DND-41 (cell line): ENCODE measurements around the gene CAPRIN2.

Experiments
- ATAC-seq: fragments of 200-7000 bp; cut with Tn5 transposase; 3 replicates; pipeline ENCODE4 v1.9.1; 2021; ENCODE audit warnings: low read depth; ENCODE audit not compliant: insufficient read depth
- DNase-seq: peaks from one replicate; pipeline ENCODE4 v3.0.0-alpha.2; 2020
- H2AFZ ChIP-seq: 2 replicates; pipeline ENCODE4 v1.6.0; 2012; ENCODE audit warnings: low read depth, low read length
- H3K27ac ChIP-seq: 2 replicates; pipeline ENCODE4 v1.5.1; 2012; ENCODE audit warnings: low read length, inconsistent platforms
- H3K27me3 ChIP-seq: fragments of 200-600 bp; sonication (generic); 2 replicates; pipeline ENCODE4 v1.6.0; 2012; ENCODE audit warnings: low read length, mild to moderate bottlenecking, inconsistent platforms; ENCODE audit not compliant: insufficient read depth, poor library complexity
- H3K36me3 ChIP-seq: 2 replicates; pipeline ENCODE4 v1.5.1; 2012; ENCODE audit warnings: low read length, inconsistent platforms; ENCODE audit not compliant: insufficient read depth
- H3K4me1 ChIP-seq: 2 replicates; pipeline ENCODE4 v1.5.1; 2012; ENCODE audit warnings: mild to moderate bottlenecking, low read length; ENCODE audit not compliant: insufficient read depth
- H3K4me2 ChIP-seq: 2 replicates; pipeline ENCODE4 v1.6.0; 2012; ENCODE audit warnings: mild to moderate bottlenecking, moderate library complexity, low read length, inconsistent platforms; ENCODE audit not compliant: insufficient read depth
- H3K4me3 ChIP-seq, 2 experiments: fragments of 200-600 bp in 1 of 2; shearing (Covaris generic) in 1 of 2; 2 replicates each; pipeline ENCODE4 v1.5.1; 2012 to 2016; ENCODE audit warnings: inconsistent platforms in 2 of 2, low read length in 2 of 2, mild to moderate bottlenecking in 2 of 2, low read depth in 1 of 2, moderate library complexity in 1 of 2
- H3K79me2 ChIP-seq: 2 replicates; pipeline ENCODE4 v1.6.0; 2012; ENCODE audit warnings: low read length, inconsistent platforms; ENCODE audit not compliant: insufficient read depth
- H3K9ac ChIP-seq: 2 replicates; pipeline ENCODE4 v1.6.0; 2012; ENCODE audit warnings: low read depth, mild to moderate bottlenecking, inconsistent platforms, low read length, moderate library complexity
- H3K9me3 ChIP-seq: 2 replicates; pipeline ENCODE4 v1.5.1; 2012; ENCODE audit warnings: low read length, moderate library complexity, mild to moderate bottlenecking, inconsistent platforms; ENCODE audit not compliant: insufficient read depth, severe bottlenecking
- H4K20me1 ChIP-seq: 2 replicates; pipeline ENCODE4 v1.6.0; 2012; ENCODE audit warnings: low read length; ENCODE audit not compliant: insufficient read depth
- EZH2 ChIP-seq: IDR thresholded peaks from 3 replicates; pipeline ENCODE4 v1.6.1; 2012; ENCODE audit warnings: borderline replicate concordance, low read depth, mild to moderate bottlenecking, moderate library complexity, low read length, inconsistent platforms; ENCODE audit not compliant: severe bottlenecking
- TF ChIP-seq, protein P1 (sequence below): IDR thresholded peaks from 2 replicates; pipeline ENCODE4 v1.5.1; 2012; ENCODE audit warnings: borderline replicate concordance, low read length, moderate library complexity, mild to moderate bottlenecking; ENCODE audit not compliant: poor library complexity, severe bottlenecking; ENCODE audit errors: extremely low read depth

Gene CAPRIN2

DNA sequence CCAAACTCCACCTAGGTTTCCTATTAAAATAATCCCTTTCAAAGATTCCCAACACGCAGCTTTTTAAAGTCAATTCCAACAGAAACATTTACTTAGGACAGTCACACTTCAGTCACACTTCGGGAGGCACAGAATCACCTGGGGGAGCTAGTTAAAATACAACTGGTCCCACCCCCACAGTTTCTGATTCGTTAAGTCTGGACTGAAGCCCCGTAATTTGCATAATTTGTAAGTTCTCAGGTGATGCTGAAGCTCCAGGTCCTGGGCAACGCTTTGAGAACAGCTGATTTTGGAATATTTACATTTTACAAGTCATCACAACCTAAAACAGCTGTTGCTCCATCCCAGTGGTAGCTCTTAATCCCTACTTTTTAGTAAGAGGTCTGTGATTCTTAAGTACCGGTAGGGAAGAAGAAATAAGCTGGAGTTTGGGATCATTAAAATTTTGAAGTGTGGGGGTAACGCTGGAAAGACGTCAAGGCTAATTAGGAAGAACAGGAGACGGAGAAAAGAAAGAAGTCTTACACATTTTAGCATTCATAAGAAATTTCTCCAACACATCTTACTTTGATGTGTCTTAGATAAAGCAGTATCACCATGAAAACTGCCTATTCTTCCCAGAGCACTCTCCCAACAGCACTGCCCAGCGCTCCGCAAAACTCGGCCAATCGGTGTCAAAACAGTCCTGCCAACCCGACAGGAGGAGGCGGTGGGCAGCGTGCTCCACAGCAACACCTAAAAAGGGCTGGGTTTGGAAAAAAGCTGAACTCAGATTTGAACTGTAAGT lies 60.1 kb downstream of the CAPRIN2 start:
- Histone ChIP-seq H3K27me3 (no peaks in the 10 kb centered on the region), H3K79me2 (peaks cover 65% of the 10 kb centered on the region), H3K4me2 (peak overlapping the region; percentile 76), H3K4me3 (peak overlapping the region; percentile 48 to 76), H2AFZ (peak overlapping the region; percentile 87), H3K9ac (peak overlapping the region; percentile 78), H3K36me3 (peaks cover 4% of the 10 kb centered on the region), H3K9me3 (no peaks in the 10 kb centered on the region), H3K27ac (peak overlapping the region; percentile 71), H3K4me1 (peaks cover 36% of the 10 kb centered on the region), H4K20me1 (peaks cover 12% of the 10 kb centered on the region; the same call in 1 of the 2 replicates)
- ATAC-seq (0 out of 3 replicates have a peak, but pooled peaks have one; percentile 9), DNase-seq (peak; percentile 15)
- TF ChIP-seq, protein P1, sequence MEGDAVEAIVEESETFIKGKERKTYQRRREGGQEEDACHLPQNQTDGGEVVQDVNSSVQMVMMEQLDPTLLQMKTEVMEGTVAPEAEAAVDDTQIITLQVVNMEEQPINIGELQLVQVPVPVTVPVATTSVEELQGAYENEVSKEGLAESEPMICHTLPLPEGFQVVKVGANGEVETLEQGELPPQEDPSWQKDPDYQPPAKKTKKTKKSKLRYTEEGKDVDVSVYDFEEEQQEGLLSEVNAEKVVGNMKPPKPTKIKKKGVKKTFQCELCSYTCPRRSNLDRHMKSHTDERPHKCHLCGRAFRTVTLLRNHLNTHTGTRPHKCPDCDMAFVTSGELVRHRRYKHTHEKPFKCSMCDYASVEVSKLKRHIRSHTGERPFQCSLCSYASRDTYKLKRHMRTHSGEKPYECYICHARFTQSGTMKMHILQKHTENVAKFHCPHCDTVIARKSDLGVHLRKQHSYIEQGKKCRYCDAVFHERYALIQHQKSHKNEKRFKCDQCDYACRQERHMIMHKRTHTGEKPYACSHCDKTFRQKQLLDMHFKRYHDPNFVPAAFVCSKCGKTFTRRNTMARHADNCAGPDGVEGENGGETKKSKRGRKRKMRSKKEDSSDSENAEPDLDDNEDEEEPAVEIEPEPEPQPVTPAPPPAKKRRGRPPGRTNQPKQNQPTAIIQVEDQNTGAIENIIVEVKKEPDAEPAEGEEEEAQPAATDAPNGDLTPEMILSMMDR = no peak
- no peak for TF ChIP-seq EZH2

DNA sequence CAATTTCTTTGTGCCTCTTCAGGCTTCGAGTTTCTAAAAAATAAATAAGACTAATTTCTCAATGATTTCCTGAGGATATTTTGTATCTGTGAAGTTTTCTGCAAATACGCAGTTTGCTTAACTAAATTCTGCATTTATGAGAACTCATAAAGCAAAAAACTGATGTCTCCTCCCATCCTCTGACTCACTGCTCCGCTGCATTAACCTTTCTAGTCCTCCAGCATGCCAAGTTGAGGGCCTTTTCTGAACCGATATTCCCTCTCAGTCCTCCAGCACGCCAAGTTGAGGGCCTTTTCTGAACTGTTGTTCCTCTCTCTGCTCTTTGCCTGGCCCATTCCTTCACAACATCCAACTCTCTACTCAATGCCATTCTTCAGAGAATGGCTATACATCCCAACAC lies 62.3 kb downstream of the CAPRIN2 start:
- no peak for ATAC-seq
- no peak overlapping the region for H3K4me3 ChIP-seq
- TF ChIP-seq EZH2 = no peak
- TF ChIP-seq, protein P1 = no peak
- no peak overlapping the region for H2AFZ ChIP-seq
- no peak overlapping the region for H3K9ac ChIP-seq
- DNase-seq = no peak
- no peaks in the 10 kb centered on the region for H3K9me3 ChIP-seq
- H3K36me3 ChIP-seq = peaks cover 10% of the 10 kb centered on the region
- peaks cover 12% of the 10 kb centered on the region; the same call in 1 of the 2 replicates for H4K20me1 ChIP-seq
- H3K4me2 ChIP-seq = peak overlapping the region; percentile 76; the same call in 1 of the 2 replicates
- no peaks in the 10 kb centered on the region for H3K27me3 ChIP-seq
- peaks cover 36% of the 10 kb centered on the region for H3K4me1 ChIP-seq
- H3K27ac ChIP-seq = no peak overlapping the region
- peaks cover 83% of the 10 kb centered on the region for H3K79me2 ChIP-seq

DNA sequence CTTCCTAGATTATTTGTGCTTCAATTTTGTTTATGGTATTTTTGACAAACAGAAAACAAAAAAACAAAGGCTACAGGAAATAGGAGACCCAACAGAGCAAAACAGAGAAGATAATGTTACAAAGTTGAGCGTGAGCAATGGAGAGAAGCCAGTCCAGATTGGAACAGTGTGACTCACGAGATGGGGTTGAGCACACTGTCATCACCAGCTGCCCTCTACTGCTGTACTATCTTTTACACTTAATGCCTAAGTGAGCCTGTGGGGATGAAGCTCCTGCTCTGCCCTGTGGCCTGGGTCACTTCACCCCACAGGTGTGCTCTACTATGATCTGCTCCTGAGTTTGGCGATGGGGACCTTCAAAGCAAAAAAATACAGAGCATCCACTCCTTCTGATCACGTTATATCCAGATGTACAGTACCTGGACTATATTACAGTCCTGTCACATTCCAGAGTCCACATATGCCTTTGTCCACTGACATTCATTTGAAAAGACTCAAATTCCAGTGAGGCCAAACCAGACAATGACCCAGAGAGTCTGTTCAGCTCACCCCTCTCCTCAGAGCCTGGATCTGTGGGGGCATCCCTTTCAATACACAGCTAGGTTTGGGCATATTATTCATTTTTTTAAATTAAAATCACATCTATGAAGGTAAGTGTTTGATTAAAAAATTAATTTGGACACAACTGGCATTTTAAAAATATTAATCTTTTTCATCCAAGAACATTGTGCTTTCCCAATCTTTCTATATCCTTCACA lies 63.5 kb downstream of the CAPRIN2 start:
- no peak overlapping the region for H3K4me3 ChIP-seq
- no peak overlapping the region for H3K9ac ChIP-seq
- H4K20me1 ChIP-seq = peaks cover 12% of the 10 kb centered on the region; the same call in 1 of the 2 replicates
- peaks cover 88% of the 10 kb centered on the region for H3K79me2 ChIP-seq
- no peak overlapping the region for H2AFZ ChIP-seq
- no peaks in the 10 kb centered on the region for H3K9me3 ChIP-seq
- H3K27me3 ChIP-seq = no peaks in the 10 kb centered on the region
- H3K27ac ChIP-seq = no peak overlapping the region
- TF ChIP-seq EZH2 = no peak
- TF ChIP-seq, protein P1 = no peak
- peak overlapping the region; percentile 23; the same call in 1 of the 2 replicates for H3K4me2 ChIP-seq
- DNase-seq = no peak
- no peak for ATAC-seq
- H3K36me3 ChIP-seq = peaks cover 12% of the 10 kb centered on the region
- peaks cover 28% of the 10 kb centered on the region for H3K4me1 ChIP-seq
